Esophagus muscularis mucosa (tissue), 4 donors: ENCODE measurements around the gene TGFB1. TPM values are rescaled to one million over a fixed set of nuclear protein-coding genes. Genes with fewer than 3 reads are reported as not detected.

Experiments
- DNase-seq: peaks from one replicate; pipeline ENCODE4 v3.0.0-alpha.2; 2017; ENCODE audit errors: extremely low spot score
- H3K27ac ChIP-seq, 4 donors: fragments of 200-600 bp; sonication (generic); replicated peaks in 1 of 4; 1 replicate in 3 of 4; 2 replicates in 1 of 4; pipeline ENCODE4 v1.5.1; 2016 to 2019; ENCODE audit warnings: mild to moderate bottlenecking in 1 of 4
- H3K27me3 ChIP-seq, 4 donors: fragments of 200-600 bp; sonication (generic); one replicate each; pipeline versions ENCODE4 v1.5.1 to v1.6.0; 2016 to 2019
- H3K36me3 ChIP-seq, 4 donors: fragments of 200-600 bp; sonication (generic); one replicate each; pipeline ENCODE4 v1.5.1; 2016 to 2019
- H3K4me1 ChIP-seq, 4 donors: fragments of 200-600 bp; sonication (generic); one replicate each; pipeline ENCODE4 v1.5.1; 2016 to 2019
- H3K4me3 ChIP-seq, 4 donors: fragments of 200-600 bp; sonication (generic); 1 replicate in 2 of 4; 2 replicates in 2 of 4; pipeline ENCODE4 v1.5.1; 2016 to 2019; ENCODE audit warnings: mild to moderate bottlenecking in 4 of 4, moderate library complexity in 1 of 4
- H3K9me3 ChIP-seq, 4 donors: fragments of 200-600 bp; sonication (generic); 1 replicate in 3 of 4; 2 replicates in 1 of 4; pipeline ENCODE4 v1.5.1; 2016 to 2019
- CTCF ChIP-seq, 3 experiments: fragments of 200-600 bp in 2 of 3; fragments of 450-650 bp in 1 of 3; sonication (generic) in 2 of 3; IDR thresholded peaks; one replicate each; pipeline ENCODE4 v1.5.1; 2017 to 2019; ENCODE audit warnings: antibody characterized with exemption in 3 of 3, mild to moderate bottlenecking in 2 of 3, moderate library complexity in 1 of 3
- EP300 ChIP-seq: sonication (generic); formaldehyde crosslinking; IDR thresholded peaks from one replicate; pipeline ENCODE4 v1.6.1; 2017; ENCODE audit warnings: antibody characterized with exemption
- POLR2A ChIP-seq: fragments of 450-650 bp; IDR thresholded peaks from one replicate; pipeline ENCODE4 v1.6.1; 2017; ENCODE audit warnings: antibody characterized with exemption, moderate library complexity, mild to moderate bottlenecking, low read depth
- POLR2AphosphoS5 ChIP-seq, 2 donors: sonication (generic); formaldehyde crosslinking; IDR thresholded peaks; one replicate each; pipeline ENCODE4 v1.6.1; 2017; ENCODE audit warnings: antibody characterized with exemption in 2 of 2
- WGBS: methylation state at CpG from one replicate; pipeline ENCODE4 v1.1.5; 2018; 5-methylcytosine and 5-hydroxymethylcytosine counted together
- intact Hi-C: fragments of 100-400 bp; cut with DNase I; formaldehyde crosslinking; loops from one replicate; pipeline ENCODE4 v1.15.1; 2023
- total RNA-seq, 4 donors: library from RNA; depleted of rRNA; stranded (reverse); fragments of >200 nt; gene quantifications; one replicate each; pipeline versions ENCODE4 v1.1.0 to v1.2.1, GENCODE V29; 2016

TGFB1 gene
- total RNA-seq, 4 donors from 2014 or later: 29.8 to 52.4 (median 31.8) TPM

GRCh38 chr19:41328842-41329225 lies 24.9 kb downstream of the TGFB1 start:
- no peaks in the 10 kb centered on the region for H3K9me3 ChIP-seq
- DNase-seq: no peak
- H3K27me3 ChIP-seq: no peaks in the 10 kb centered on the region
- peaks cover 9 to 51% (median 36%) of the 10 kb centered on the region in 4 donors for H3K36me3 ChIP-seq
- H3K4me1 ChIP-seq: peaks cover 47 to 58% (median 51%) of the 10 kb centered on the region in 4 donors
- intact Hi-C loops: no loop called here
- H3K4me3 ChIP-seq: no peak overlapping the region
- peak overlapping the region; percentile 47 to 84 (median 59) for H3K27ac ChIP-seq
- 43% methylated on average over 1 of the region's 1 CpG for WGBS
- TF ChIP-seq CTCF (IDR thresholded peaks at IDR 0.05): no peak
- peak in 1 of 2 donors; percentile 16 for TF ChIP-seq POLR2AphosphoS5 (IDR thresholded peaks at IDR 0.05)

- intact Hi-C loops: no loop called here
These were observed 25.4 kb downstream of the TGFB1 start for GRCh38 chr19:41328157-41328841.

GRCh38 chr19:41327576-41328156 lies 26.1 kb downstream of the TGFB1 start:
- Histone ChIP-seq H3K36me3 (peaks cover 9 to 53% (median 42%) of the 10 kb centered on the region in 4 donors), H3K27ac (peak overlapping the region; percentile 47 to 84 (median 59)), H3K27me3 (no peaks in the 10 kb centered on the region), H3K4me3 (peak overlapping the region; percentile 13 to 46 (median 26)), H3K9me3 (no peaks in the 10 kb centered on the region), H3K4me1 (peaks cover 59 to 69% (median 63%) of the 10 kb centered on the region in 4 donors)
- intact Hi-C loops: no loop called here
- WGBS: 57% methylated on average over 3 of the region's 33 CpGs
- no peak for DNase-seq
- TF ChIP-seq POLR2AphosphoS5 (IDR thresholded peaks at IDR 0.05): peak; percentile 24 to 40
- TF ChIP-seq EP300: no peak

More at GRCh38 chr19:41328157-41328841, 25.4 kb downstream of the TGFB1 start:
- TF ChIP-seq POLR2A: no peak
- TF ChIP-seq CTCF (IDR thresholded peaks at IDR 0.05): no peak
- no peak for TF ChIP-seq POLR2AphosphoS5 (IDR thresholded peaks at IDR 0.05)
- TF ChIP-seq EP300: no peak
- peaks cover 9 to 49% (median 37%) of the 10 kb centered on the region in 4 donors for H3K36me3 ChIP-seq
- peak overlapping the region; percentile 47 to 84 (median 59) for H3K27ac ChIP-seq
- H3K9me3 ChIP-seq: no peaks in the 10 kb centered on the region
- H3K27me3 ChIP-seq: no peaks in the 10 kb centered on the region
- no peak for DNase-seq
- WGBS: 46% methylated on average over 7 of the region's 22 CpGs
- H3K4me3 ChIP-seq: peak overlapping the region in 3 of 4 donors; percentile 22 to 46 (median 29)
- peaks cover 52 to 63% (median 57%) of the 10 kb centered on the region in 4 donors for H3K4me1 ChIP-seq

- WGBS: 47% methylated on average over 12 of the region's 13 CpGs
- TF ChIP-seq EP300: no peak
- TF ChIP-seq POLR2A: no peak
- TF ChIP-seq CTCF (IDR thresholded peaks at IDR 0.05): no peak
- TF ChIP-seq POLR2AphosphoS5 (IDR thresholded peaks at IDR 0.05): no peak
- DNase-seq: no peak
These were observed 26.6 kb downstream of the TGFB1 start for GRCh38 chr19:41327076-41327575.

More at GRCh38 chr19:41327076-41327575, 26.6 kb downstream of the TGFB1 start:
- H3K4me3 ChIP-seq: peak overlapping the region; percentile 13 to 46 (median 26)
- peak overlapping the region; percentile 47 to 84 (median 59) for H3K27ac ChIP-seq
- H3K4me1 ChIP-seq: peaks cover 63 to 75% (median 68%) of the 10 kb centered on the region in 4 donors
- H3K9me3 ChIP-seq: no peaks in the 10 kb centered on the region
- H3K27me3 ChIP-seq: no peaks in the 10 kb centered on the region
- intact Hi-C loops: no loop called here
- H3K36me3 ChIP-seq: peaks cover 8 to 53% (median 44%) of the 10 kb centered on the region in 4 donors
